K562 (cell line): ENCODE results near the gene JAM2. TPM values are rescaled to one million over a fixed set of nuclear protein-coding genes. Genes with fewer than 3 reads are reported as not detected.

ENCODE experiments used
- BRD4 ChIP-seq: fragments of 200-600 bp; sonication (generic); IDR thresholded peaks from 2 replicates; pipeline ENCODE4 v1.6.1; 2017; ENCODE audit warnings: inconsistent platforms
- CBFA2T3 ChIP-seq: fragments of 450-650 bp; IDR thresholded peaks from 2 replicates; pipeline ENCODE4 v1.6.1; 2017
- DDX20 ChIP-seq: fragments of 450-650 bp; IDR thresholded peaks from 2 replicates; pipeline ENCODE4 v1.6.1; 2016; ENCODE audit warnings: missing genetic modification characterization, low read depth, mild to moderate bottlenecking, missing compliant biosample characterization, moderate library complexity
- MAZ ChIP-seq, 2 experiments: fragments of 450-650 bp in 1 of 2; sonication (generic) in 1 of 2; formaldehyde crosslinking; IDR thresholded peaks in 1 of 2; conservative IDR thresholded peaks in 1 of 2; 2 replicates each; pipeline versions ENCODE4 v1.4.0 to v1.5.0; 2020; ENCODE audit warnings: mild to moderate bottlenecking in 1 of 2, missing genetic modification reagents in 1 of 2
- NELFE ChIP-seq: IDR thresholded peaks from 2 replicates; pipeline ENCODE4 v1.6.1; 2011; ENCODE audit warnings: mild to moderate bottlenecking; ENCODE audit not compliant: insufficient read depth, insufficient read length
- RBBP5 ChIP-seq: fragments of 200-600 bp; sonication (generic); IDR thresholded peaks from 2 replicates; pipeline ENCODE4 v1.6.1; 2012; ENCODE audit warnings: borderline replicate concordance, mild to moderate bottlenecking, low read length, control low read depth, inconsistent platforms; ENCODE audit not compliant: insufficient read depth, poor library complexity, severe bottlenecking
- STAT5B ChIP-seq: fragments of 250-450 bp; sonication (Bioruptor Pico); IDR thresholded peaks from 2 replicates; pipeline ENCODE4 v1.8.0; 2021; ENCODE audit warnings: mild to moderate bottlenecking, inconsistent platforms
- SUPT5H ChIP-seq: fragments of 450-650 bp; IDR thresholded peaks from 2 replicates; pipeline ENCODE4 v1.6.1; 2016
- ZC3H11A ChIP-seq: IDR thresholded peaks from 2 replicates; pipeline ENCODE4 v1.6.1; 2012; ENCODE audit warnings: low read depth, low read length, improper control_type of control experiment
- ZNF197 ChIP-seq: fragments of 200-800 bp; sonication (Bioruptor generic); IDR thresholded peaks from 2 replicates; pipeline ENCODE4 v1.6.1; 2016; ENCODE audit warnings: low read depth, missing genetic modification characterization, missing compliant biosample characterization
- ZNF282 ChIP-seq: sonication (generic); formaldehyde crosslinking; IDR thresholded peaks from 2 replicates; pipeline ENCODE4 v1.8.1; 2023; ENCODE audit warnings: missing genetic modification reagents
- ZNF3 ChIP-seq: fragments of 250-450 bp; sonication (Bioruptor Pico); IDR thresholded peaks from 2 replicates; pipeline ENCODE4 v1.5.0; 2021; ENCODE audit warnings: mild to moderate bottlenecking, moderate library complexity
- ZNF436 ChIP-seq: fragments of 250-450, 450-650 bp; sonication (Bioruptor Pico); formaldehyde crosslinking; IDR thresholded peaks from 2 replicates; pipeline ENCODE4 v1.7.0; 2020; ENCODE audit warnings: mild to moderate bottlenecking
- ZNF551 ChIP-seq: fragments of 250-450 bp; sonication (Bioruptor Pico); IDR thresholded peaks from 2 replicates; pipeline ENCODE4 v1.5.0; 2021; ENCODE audit warnings: mild to moderate bottlenecking, moderate library complexity
- ZNF780A ChIP-seq: fragments of 250-450 bp; sonication (Bioruptor Pico); IDR thresholded peaks from 2 replicates; pipeline ENCODE4 v1.5.0; 2021; ENCODE audit warnings: mild to moderate bottlenecking
- ZNF79 ChIP-seq: fragments of 250-450 bp; sonication (Bioruptor Pico); IDR thresholded peaks from 2 replicates; pipeline ENCODE4 v1.4.0; 2020; ENCODE audit warnings: low read depth, mild to moderate bottlenecking, moderate library complexity
- ZSCAN32 ChIP-seq: fragments of 450-650 bp; formaldehyde crosslinking; IDR thresholded peaks from 2 replicates; pipeline ENCODE4 v1.4.0; 2020; ENCODE audit warnings: mild to moderate bottlenecking, moderate library complexity
- polyA plus RNA-seq, 8 experiments: library from polyadenylated mRNA; depleted of rRNA in 4 of 8; stranded (reverse) in 5 of 8; unstranded in 3 of 8; fragments of >200 nt; fragmentation: Nextera tagmentation in 2 of 8; fragmentation: Illumina TruSeq in 1 of 8; extraction: Ambion mirVana in 2 of 8; extraction: Trizol in 1 of 8; gene quantifications; 2 replicates each; pipeline versions ENCODE4 v1.2.1 to v1.2.3, GENCODE V29; 2011 to 2014; ENCODE audit warnings: inconsistent platforms in 1 of 8, missing spikeins in 1 of 8
- total RNA-seq, 7 experiments: library from RNA; depleted of rRNA in 6 of 7; stranded (reverse); fragments of >200 nt in 6 of 7; fragmentation: Illumina TruSeq in 2 of 7; extraction: Trizol in 2 of 7; gene quantifications; 2 replicates each; pipeline versions ENCODE4 v1.2.1 to v1.2.3, GENCODE V29; 2011 to 2021; ENCODE audit warnings: low replicate concordance in 1 of 7
- TF ChIP-seq, protein P1 (sequence below), 2 experiments: fragments of 450-650 bp; conservative IDR thresholded peaks; 2 replicates each; pipeline ENCODE4 v1.6.1; 2017; ENCODE audit warnings: mild to moderate bottlenecking in 2 of 2, moderate library complexity in 2 of 2
- TF ChIP-seq, protein P2 (sequence below): fragments of 250-450 bp; sonication (Bioruptor Pico); IDR thresholded peaks from 2 replicates; pipeline ENCODE4 v1.5.0; 2021
- TF ChIP-seq, protein P3 (sequence below), 2 experiments: IDR thresholded peaks; 2 replicates each; pipeline ENCODE4 v1.6.1; 2011; ENCODE audit warnings: borderline replicate concordance in 1 of 2, control low read depth in 1 of 2, low read depth in 1 of 2, low read length in 1 of 2, mild to moderate bottlenecking in 1 of 2, mixed read lengths in 1 of 2, moderate library complexity in 1 of 2; ENCODE audit not compliant: insufficient read depth in 1 of 2, insufficient read length in 1 of 2, poor library complexity in 1 of 2, severe bottlenecking in 1 of 2; ENCODE audit errors: extremely low read depth in 1 of 2
- TF ChIP-seq, protein P4 (sequence below): fragments of 450-650 bp; formaldehyde crosslinking; IDR thresholded peaks from 2 replicates; pipeline ENCODE4 v1.4.0; 2020; ENCODE audit warnings: mild to moderate bottlenecking, moderate library complexity
- TF ChIP-seq, protein P5 (sequence below): fragments of 250-450 bp; sonication (Bioruptor Pico); IDR thresholded peaks from 2 replicates; pipeline ENCODE4 v1.8.0; 2021; ENCODE audit warnings: moderate library complexity, mild to moderate bottlenecking, inconsistent platforms

JAM2 gene
- total and polyA plus RNA-seq, 9 of the 15 experiments (the other 6 are each of a cell fraction or from before 2014, with no cell fraction given) = 0.03 to 0.08 (median 0.07) TPM; not detected in 6

DNA sequence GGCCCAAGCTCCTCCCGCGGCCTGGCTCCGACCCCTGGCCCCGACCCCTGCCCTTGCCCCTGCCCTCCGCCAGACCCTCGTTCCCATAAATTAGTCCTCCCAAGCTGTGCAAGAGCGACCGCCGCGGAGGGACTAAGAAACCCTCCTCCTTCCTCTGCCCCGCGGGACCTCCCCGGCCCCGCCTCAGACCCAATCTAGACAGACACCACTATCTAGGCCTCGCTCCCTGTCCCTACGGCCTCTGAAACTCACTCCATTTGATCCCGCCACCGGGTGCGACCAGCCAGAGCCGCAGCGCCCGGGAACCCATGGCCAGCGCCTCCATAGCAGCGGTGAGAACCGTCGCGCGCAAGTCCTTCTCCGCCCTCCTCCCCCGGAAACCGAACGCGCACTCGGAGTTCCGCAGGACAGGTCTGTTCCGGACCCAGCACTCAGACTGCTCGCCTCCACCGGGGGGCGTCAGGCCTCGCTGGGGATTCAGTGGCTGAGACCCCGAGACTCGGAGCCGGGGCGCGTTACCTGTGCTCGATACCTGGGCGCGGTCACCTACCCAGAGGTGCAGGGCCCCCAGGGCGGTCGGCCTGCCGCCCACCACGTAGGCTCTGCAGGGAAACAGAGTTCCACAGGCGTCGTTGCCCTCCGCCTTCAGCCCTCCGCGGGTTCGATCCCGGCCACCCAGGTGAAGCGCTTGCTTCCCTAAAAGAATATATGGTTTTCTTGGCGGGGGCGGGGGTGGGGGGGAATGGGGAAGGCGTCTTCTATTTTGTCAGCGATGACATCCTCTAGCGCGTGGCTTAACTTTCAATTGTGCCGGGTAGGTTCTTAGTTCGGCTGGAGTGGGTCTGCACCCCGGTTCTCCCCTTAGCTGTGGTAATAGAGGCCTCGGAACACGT, 31.7 kb upstream of the JAM2 start, which contains the start of gene MRPL39 (continued):
- TF ChIP-seq, protein P1, sequence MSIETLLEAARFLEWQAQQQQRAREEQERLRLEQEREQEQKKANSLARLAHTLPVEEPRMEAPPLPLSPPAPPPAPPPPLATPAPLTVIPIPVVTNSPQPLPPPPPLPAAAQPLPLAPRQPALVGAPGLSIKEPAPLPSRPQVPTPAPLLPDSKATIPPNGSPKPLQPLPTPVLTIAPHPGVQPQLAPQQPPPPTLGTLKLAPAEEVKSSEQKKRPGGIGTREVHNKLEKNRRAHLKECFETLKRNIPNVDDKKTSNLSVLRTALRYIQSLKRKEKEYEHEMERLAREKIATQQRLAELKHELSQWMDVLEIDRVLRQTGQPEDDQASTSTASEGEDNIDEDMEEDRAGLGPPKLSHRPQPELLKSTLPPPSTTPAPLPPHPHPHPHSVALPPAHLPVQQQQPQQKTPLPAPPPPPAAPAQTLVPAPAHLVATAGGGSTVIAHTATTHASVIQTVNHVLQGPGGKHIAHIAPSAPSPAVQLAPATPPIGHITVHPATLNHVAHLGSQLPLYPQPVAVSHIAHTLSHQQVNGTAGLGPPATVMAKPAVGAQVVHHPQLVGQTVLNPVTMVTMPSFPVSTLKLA (conservative IDR thresholded peaks at IDR 0.05) = peak; percentile 60 to 84
- TF ChIP-seq ZNF780A (CRISPR knock-in tag) (no peak), ZC3H11A (peak; percentile 91), RBBP5 (peak; percentile 98), ZNF282 (no peak), NELFE (no peak), ZNF197 (CRISPR knock-in tag) (no peak; the same call in 1 of the 2 replicates), ZSCAN32 (CRISPR knock-in tag) (no peak), ZNF551 (no peak), ZNF436 (CRISPR knock-in tag) (no peak), STAT5B (CRISPR knock-in tag) (no peak), SUPT5H (peak; percentile 97), BRD4 (peak; percentile 87), MAZ (CRISPR knock-in tag; conservative IDR thresholded peaks at IDR 0.05 in 1 of 2, IDR thresholded peaks at IDR 0.05 in 1 of 2) (peak; percentile 83 to 90), ZNF79 (no peak), DDX20 (tag) (no peak), ZNF3 (CRISPR knock-in tag) (no peak), CBFA2T3 (no peak)
- TF ChIP-seq, protein P2, sequence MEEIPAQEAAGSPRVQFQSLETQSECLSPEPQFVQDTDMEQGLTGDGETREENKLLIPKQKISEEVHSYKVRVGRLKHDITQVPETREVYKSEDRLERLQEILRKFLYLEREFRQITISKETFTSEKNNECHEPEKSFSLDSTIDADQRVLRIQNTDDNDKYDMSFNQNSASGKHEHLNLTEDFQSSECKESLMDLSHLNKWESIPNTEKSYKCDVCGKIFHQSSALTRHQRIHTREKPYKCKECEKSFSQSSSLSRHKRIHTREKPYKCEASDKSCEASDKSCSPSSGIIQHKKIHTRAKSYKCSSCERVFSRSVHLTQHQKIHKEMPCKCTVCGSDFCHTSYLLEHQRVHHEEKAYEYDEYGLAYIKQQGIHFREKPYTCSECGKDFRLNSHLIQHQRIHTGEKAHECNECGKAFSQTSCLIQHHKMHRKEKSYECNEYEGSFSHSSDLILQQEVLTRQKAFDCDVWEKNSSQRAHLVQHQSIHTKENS = no peak
- TF ChIP-seq, protein P3, sequence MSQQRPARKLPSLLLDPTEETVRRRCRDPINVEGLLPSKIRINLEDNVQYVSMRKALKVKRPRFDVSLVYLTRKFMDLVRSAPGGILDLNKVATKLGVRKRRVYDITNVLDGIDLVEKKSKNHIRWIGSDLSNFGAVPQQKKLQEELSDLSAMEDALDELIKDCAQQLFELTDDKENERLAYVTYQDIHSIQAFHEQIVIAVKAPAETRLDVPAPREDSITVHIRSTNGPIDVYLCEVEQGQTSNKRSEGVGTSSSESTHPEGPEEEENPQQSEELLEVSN (IDR thresholded peaks at IDR 0.05; ENCODE audit: borderline replicate concordance in 1 of 2, extremely low read depth in 1 of 2, insufficient read depth in 1 of 2, insufficient read length in 1 of 2, low read depth in 1 of 2, low read length in 1 of 2, poor library complexity in 1 of 2, severe bottlenecking in 1 of 2) = peak; percentile 64 to 81
- TF ChIP-seq, protein P4, sequence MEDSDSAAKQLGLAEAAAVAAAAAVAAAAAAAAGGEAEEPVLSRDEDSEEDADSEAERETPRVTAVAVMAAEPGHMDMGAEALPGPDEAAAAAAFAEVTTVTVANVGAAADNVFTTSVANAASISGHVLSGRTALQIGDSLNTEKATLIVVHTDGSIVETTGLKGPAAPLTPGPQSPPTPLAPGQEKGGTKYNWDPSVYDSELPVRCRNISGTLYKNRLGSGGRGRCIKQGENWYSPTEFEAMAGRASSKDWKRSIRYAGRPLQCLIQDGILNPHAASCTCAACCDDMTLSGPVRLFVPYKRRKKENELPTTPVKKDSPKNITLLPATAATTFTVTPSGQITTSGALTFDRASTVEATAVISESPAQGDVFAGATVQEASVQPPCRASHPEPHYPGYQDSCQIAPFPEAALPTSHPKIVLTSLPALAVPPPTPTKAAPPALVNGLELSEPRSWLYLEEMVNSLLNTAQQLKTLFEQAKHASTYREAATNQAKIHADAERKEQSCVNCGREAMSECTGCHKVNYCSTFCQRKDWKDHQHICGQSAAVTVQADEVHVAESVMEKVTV (CRISPR knock-in tag) = no peak
- TF ChIP-seq, protein P5, sequence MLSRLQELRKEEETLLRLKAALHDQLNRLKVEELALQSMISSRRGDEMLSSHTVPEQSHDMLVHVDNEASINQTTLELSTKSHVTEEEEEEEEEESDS (CRISPR knock-in tag) = no peak
